Stomach smooth muscle (tissue), 2 donors: ENCODE results near the gene PDE4B.

Experiments
- H3K27ac ChIP-seq: one replicate; pipeline ENCODE4 v1.7.0; 2013; ENCODE audit warnings: mild to moderate bottlenecking, low read length, inconsistent platforms
- H3K27me3 ChIP-seq, 2 donors: one replicate each; pipeline ENCODE4 v1.7.0; 2013; ENCODE audit warnings: low read length in 2 of 2; ENCODE audit not compliant: insufficient read depth in 2 of 2, control insufficient read depth in 1 of 2
- H3K36me3 ChIP-seq, 2 donors: one replicate each; pipeline ENCODE4 v1.7.0; 2013; ENCODE audit warnings: low read length in 2 of 2; ENCODE audit not compliant: control insufficient read depth in 2 of 2, insufficient read depth in 2 of 2
- H3K4me1 ChIP-seq: one replicate; pipeline ENCODE4 v1.7.0; 2013; ENCODE audit warnings: low read length; ENCODE audit not compliant: control insufficient read depth, insufficient read depth
- H3K4me3 ChIP-seq, 2 donors: one replicate each; pipeline ENCODE4 v1.7.0; 2013; ENCODE audit warnings: low read length in 2 of 2
- H3K9ac ChIP-seq, 2 donors: one replicate each; pipeline ENCODE4 v1.7.0; 2013; ENCODE audit warnings: low read length in 2 of 2, mild to moderate bottlenecking in 1 of 2
- H3K9me3 ChIP-seq, 2 donors: one replicate each; pipeline ENCODE4 v1.7.0; 2013; ENCODE audit warnings: low read length in 2 of 2; ENCODE audit not compliant: control insufficient read depth in 2 of 2
- donor health status: healthy.
- donor health status: Pancreatic carcinoma.

Gene PDE4B

DNA sequence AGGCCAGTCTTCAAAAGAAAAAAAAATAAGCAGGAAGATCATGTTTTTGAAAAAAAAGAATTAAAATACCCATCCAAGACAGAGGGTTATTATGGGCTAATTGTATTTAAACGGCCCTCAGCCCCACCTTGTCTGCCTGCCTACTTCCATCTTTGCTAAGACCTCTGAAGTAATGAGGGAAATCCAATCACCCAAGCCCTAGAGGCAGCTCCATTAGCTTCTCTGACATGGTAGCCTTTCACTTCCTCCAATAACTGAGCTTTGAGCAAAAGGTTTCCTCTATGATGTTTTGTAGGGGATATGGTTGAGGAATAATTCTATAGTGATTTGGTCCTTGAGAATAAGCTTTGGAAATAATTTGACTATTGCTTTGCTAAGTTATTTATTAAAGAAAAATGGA lies 563.1 kb downstream of the PDE4B start:
- Histone ChIP-seq H3K4me3 (no peak overlapping the region), H3K9ac (no peak overlapping the region), H3K27me3 (no peaks in the 10 kb centered on the region), H3K36me3 (peaks cover 0 to 3% of the 10 kb centered on the region in 2 donors), H3K27ac (no peak overlapping the region), H3K9me3 (no peaks in the 10 kb centered on the region), H3K4me1 (peaks cover 2% of the 10 kb centered on the region)

DNA sequence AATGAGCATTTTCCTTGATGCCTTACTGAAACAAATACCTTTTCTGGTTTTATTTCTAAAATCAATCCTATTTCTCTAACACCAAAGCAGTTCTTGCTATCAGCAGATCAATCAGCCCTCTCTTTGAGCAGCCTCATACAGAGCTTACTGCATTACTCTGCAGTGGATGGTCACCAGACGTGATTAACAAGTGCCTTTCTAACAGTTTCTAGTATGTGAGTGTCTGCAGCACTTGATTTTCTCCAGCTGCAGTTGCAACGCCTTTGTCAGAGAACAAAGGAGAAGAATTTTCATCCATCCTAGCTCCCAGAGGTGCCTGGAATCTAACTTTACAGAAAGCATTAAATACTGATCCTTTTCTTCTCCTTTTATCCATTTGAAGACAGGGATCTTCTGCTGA lies 563.9 kb downstream of the PDE4B start:
- Histone ChIP-seq H3K4me1 (peaks cover 2% of the 10 kb centered on the region), H3K36me3 (peaks cover 0 to 3% of the 10 kb centered on the region in 2 donors), H3K9me3 (no peaks in the 10 kb centered on the region), H3K27ac (no peak overlapping the region), H3K27me3 (no peaks in the 10 kb centered on the region), H3K4me3 (no peak overlapping the region), H3K9ac (no peak overlapping the region)

DNA sequence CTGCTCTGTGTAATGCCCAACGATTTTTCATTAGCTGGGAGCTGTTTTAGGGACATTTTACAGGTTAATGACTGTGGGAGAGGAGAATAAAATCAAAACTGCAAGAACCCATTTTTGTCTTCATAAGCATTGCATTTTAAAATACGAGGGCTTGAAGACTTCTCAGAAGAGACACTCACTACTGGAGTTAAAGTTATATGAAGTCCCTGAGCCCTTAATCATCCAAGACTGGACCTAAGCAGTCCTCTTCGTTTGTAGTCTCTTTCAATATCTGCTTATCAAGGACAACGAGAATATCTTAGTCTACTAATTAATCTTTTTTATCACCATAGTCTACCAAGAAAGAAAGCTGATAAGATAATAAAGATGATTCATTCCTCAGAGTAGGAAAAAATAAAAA lies 564.3 kb downstream of the PDE4B start:
- peaks cover 0 to 3% of the 10 kb centered on the region in 2 donors for H3K36me3 ChIP-seq
- H3K9me3 ChIP-seq: no peaks in the 10 kb centered on the region
- H3K4me1 ChIP-seq: peaks cover 2% of the 10 kb centered on the region
- no peak overlapping the region for H3K27ac ChIP-seq
- H3K27me3 ChIP-seq: no peaks in the 10 kb centered on the region
- no peak overlapping the region for H3K4me3 ChIP-seq
- H3K9ac ChIP-seq: no peak overlapping the region

DNA sequence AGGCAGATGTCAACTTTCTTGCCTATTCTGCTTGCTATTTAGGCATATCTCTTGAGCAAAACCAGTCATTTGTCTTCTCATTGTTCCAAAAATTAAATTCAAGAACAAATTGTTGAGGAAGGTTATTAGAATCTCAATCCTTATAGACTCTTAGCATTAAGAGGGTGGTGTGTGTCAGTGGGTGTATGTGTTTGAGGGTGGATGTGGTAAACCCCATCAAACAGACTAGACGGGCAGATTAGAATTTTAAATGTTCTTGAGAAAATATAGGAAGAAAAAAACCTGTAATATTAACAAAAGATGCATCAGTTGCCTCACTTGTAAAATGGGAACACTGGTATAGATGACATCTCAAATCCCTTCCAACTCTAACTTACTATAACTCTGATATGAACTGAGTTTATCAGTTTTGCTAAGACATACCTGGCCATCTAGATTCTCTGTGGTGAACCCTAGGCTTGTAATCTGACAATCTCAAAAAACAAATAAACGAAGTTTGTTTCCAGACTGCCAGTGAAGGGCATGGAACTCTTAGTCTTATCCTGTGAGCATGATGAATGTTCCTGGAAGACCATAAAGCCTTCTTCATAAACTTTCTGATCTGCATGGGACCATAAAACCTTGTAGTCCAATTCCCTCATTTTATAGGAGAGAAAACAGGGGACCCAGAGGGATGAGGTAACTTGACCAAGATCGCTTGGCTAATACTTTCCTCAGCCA lies 564.9 kb downstream of the PDE4B start:
- no peak overlapping the region for H3K9ac ChIP-seq
- H3K4me3 ChIP-seq: no peak overlapping the region
- H3K27ac ChIP-seq: no peak overlapping the region
- H3K9me3 ChIP-seq: no peaks in the 10 kb centered on the region
- H3K36me3 ChIP-seq: peaks cover 3% of the 10 kb centered on the region in 2 donors
- peaks cover 2% of the 10 kb centered on the region for H3K4me1 ChIP-seq
- H3K27me3 ChIP-seq: no peaks in the 10 kb centered on the region

DNA sequence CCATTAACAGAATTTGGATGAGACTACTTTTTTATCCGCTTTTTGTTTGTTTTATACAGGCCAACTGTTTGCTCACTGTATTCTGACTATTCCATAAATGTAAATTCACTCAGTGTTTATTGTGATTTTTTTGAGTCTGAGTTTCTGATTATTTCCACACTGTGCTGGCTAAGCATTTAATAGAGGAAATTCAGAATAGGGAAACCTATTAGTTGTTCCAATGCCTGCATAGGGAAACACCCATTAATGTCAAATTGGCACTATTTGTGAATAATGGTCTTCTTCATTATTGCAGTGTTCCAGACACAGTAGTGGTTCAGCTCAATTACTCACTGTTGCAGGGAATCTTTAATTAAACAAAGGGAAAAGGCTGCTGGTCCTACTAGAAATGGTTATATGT lies 566.6 kb downstream of the PDE4B start:
- H3K36me3 ChIP-seq: peaks cover 4 to 5% of the 10 kb centered on the region in 2 donors
- H3K9me3 ChIP-seq: no peaks in the 10 kb centered on the region
- peaks cover 2% of the 10 kb centered on the region for H3K4me1 ChIP-seq
- no peaks in the 10 kb centered on the region for H3K27me3 ChIP-seq
- H3K27ac ChIP-seq: no peak overlapping the region
- no peak overlapping the region for H3K9ac ChIP-seq
- H3K4me3 ChIP-seq: no peak overlapping the region

DNA sequence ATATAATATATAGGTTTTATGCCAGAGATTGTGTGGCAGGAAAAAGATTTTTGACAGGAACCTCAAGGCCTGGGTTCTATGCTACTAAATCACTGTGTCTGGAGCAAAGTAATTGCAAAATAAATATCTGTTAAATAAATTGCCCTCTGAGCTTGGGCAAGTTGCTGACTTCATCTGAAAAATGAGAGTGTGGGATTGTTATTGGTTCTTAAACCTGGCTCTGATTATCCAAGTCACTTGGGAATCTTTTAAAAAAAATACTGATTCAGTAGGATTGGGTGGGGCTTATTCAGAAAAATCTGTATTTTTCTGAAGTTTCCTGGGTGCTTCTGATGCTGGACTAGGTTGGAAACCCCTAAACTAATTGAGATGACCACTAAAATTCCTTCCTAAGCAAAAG lies 567.1 kb downstream of the PDE4B start:
- Histone ChIP-seq H3K36me3 (peaks cover 5 to 7% of the 10 kb centered on the region in 2 donors), H3K4me3 (no peak overlapping the region), H3K9ac (no peak overlapping the region), H3K27me3 (no peaks in the 10 kb centered on the region), H3K9me3 (no peaks in the 10 kb centered on the region), H3K4me1 (peaks cover 2% of the 10 kb centered on the region), H3K27ac (no peak overlapping the region)

DNA sequence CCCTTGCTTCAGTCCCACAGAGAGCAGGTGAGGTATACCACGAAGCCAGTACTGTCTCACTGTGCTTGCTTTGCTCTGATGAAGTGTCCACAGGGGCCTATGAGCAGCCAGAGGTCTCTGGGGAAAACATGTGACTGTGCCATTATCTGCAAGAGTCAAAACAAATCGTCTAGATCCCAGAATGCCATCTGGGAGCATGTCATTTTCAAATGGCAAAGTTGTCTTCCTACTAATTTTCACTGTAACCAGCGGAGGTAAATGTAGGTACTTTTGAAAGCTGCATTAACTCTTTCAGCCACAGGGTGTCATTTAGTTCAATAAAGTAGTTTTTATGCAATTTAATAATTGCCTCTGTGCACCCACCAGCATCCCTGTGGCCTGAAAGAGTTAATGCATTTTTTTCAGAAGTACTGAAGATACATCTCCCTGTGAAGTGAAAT lies 567.6 kb downstream of the PDE4B start:
- Histone ChIP-seq H3K27me3 (no peaks in the 10 kb centered on the region), H3K9ac (no peak overlapping the region), H3K4me1 (peaks cover 2% of the 10 kb centered on the region), H3K4me3 (no peak overlapping the region), H3K36me3 (peaks cover 5 to 7% of the 10 kb centered on the region in 2 donors), H3K9me3 (no peaks in the 10 kb centered on the region), H3K27ac (no peak overlapping the region)

DNA sequence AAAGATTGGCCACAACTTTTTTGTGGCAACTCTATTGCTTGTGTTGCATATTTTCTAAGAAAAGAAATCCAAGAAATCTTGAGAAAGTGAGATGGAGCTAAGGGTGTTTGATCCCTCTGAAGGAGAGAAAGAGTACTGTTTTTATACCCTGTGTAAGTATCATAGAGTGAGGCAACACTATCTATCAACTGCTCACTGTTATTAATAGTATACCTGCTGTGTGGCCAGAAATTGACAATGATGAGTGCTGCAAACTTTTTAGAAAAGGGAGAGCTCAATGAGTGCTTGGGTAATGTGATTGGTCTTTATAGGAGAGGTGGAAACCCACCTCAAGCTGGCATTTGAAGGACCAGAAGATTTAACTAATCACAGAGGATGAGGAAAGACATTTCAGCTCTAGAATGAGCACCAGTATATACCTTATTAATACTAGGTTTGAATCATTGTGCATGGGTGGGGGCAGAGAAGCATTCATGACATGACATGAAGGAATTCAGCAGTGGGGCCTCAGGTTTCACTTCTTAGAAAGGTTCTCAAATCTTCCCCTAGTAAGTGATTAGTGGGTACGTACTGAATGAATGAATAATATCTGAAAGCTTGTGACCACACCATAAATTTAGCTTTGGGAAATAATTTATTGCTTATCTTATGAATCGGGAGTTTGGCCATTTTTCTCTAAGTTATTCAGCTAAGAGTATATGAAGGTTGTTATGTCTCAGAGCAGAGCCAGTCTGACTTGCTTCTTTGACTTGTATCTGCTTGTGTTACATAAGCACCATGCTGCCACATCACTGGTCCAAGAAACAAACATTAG lies 572.1 kb downstream of the PDE4B start:
- Histone ChIP-seq H3K36me3 (peaks cover 21 to 28% of the 10 kb centered on the region in 2 donors), H3K27me3 (no peaks in the 10 kb centered on the region), H3K4me3 (no peak overlapping the region), H3K27ac (no peak overlapping the region), H3K9ac (no peak overlapping the region), H3K4me1 (peaks cover 2% of the 10 kb centered on the region), H3K9me3 (no peaks in the 10 kb centered on the region)

DNA sequence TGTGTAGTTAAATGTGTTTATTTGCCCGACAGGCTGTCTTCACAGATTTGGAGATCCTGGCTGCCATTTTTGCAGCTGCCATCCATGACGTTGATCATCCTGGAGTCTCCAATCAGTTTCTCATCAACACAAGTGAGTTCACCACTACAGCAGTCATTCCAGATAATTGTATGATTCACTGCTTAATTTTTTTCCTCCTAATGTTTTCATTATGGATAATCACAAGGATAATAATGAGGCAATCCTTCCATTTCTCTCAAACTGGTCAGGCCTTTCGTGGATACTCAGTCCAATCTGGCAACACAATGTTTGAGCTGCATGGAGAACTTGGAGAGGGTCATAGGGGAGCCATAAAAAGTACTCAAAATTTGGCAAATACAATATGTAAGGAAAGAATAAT lies 572.9 kb downstream of the PDE4B start:
- no peak overlapping the region for H3K27ac ChIP-seq
- H3K9ac ChIP-seq: no peak overlapping the region
- H3K9me3 ChIP-seq: no peaks in the 10 kb centered on the region
- H3K4me1 ChIP-seq: no peaks in the 10 kb centered on the region
- H3K4me3 ChIP-seq: no peak overlapping the region
- H3K27me3 ChIP-seq: no peaks in the 10 kb centered on the region
- peaks cover 21 to 28% of the 10 kb centered on the region in 2 donors for H3K36me3 ChIP-seq

DNA sequence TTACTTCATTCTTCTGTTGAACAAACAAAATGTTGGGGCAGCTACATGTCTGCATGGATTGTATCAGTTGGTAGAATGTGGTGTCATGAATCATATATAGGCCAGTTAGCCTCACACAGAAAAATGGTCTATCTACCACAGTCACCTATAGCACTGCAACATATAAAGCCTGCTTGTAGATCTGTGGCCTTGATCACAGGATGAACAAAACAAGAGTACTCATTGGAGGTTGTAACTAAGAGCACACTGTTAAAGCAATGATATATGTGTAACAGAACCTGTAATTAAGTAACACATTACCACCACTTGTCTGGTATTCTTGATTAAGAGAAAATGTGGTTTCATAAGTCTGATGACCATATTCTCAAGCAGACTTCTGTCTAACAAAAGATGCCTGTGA lies 573.9 kb downstream of the PDE4B start:
- Histone ChIP-seq H3K4me3 (no peak overlapping the region), H3K27ac (no peak overlapping the region), H3K36me3 (peaks cover 21 to 28% of the 10 kb centered on the region in 2 donors), H3K4me1 (peaks cover 6% of the 10 kb centered on the region), H3K9ac (no peak overlapping the region), H3K9me3 (no peaks in the 10 kb centered on the region), H3K27me3 (no peaks in the 10 kb centered on the region)

DNA sequence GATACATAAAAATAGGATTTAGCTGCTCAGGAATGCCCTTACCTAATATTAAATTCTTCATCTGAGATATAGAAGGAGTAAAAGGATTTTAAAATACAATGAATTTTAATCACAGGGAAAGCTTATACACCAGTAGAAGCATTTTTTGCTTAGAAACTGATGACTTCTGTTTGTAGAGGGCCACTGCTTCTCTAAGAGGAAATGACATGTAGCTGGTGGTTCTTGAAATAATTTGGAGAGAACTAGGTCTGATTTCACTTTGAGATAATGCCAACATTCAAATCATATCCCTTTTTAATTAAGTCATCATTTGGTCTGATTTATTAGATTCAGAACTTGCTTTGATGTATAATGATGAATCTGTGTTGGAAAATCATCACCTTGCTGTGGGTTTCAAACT lies 574.7 kb downstream of the PDE4B start:
- peaks cover 23 to 32% of the 10 kb centered on the region in 2 donors for H3K36me3 ChIP-seq

More for the DNA sequence above, 574.7 kb downstream of the PDE4B start:
- Histone ChIP-seq H3K4me1 (peaks cover 8% of the 10 kb centered on the region), H3K9me3 (no peaks in the 10 kb centered on the region), H3K27me3 (no peaks in the 10 kb centered on the region), H3K9ac (no peak overlapping the region), H3K4me3 (no peak overlapping the region), H3K27ac (no peak overlapping the region)
